Measurements from ENCODE around the gene PRR35.
A peak's percentile ranks its signal among the peaks of the same experiment; 100 is the strongest.

Gene PRR35

DNA sequence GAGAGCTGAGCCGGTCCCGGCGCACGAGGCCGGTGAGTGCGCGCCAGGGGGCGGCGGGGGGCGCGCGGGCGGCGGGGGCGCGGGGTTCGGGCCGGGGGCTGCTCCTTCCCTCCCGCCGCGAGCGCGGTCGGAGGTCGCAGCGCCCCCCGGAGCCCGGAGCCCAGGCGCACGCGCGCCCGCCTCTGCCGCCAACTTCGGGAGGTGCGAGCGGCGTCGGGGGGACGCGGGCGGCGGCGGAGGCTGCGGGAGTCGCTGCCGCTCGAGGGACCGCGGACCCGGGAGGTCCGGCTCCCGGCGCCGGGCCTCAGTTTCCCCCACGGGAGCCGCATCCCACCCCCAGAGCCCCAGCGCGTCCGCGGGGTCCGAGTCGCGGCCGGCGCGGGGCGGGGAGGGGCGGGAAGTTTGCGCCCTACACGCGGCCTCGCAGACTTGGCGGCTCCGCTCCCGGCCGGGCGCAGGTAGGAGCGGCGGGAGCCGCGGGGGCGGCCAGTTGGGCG is at the start of gene PRR35:
PRR35 (plus strand) TSS at position 191 of the 497 bp plus-strand sequence. CDS start 2,901 bp downstream, outside the sequence.
- no peak for DNase-seq

DNA sequence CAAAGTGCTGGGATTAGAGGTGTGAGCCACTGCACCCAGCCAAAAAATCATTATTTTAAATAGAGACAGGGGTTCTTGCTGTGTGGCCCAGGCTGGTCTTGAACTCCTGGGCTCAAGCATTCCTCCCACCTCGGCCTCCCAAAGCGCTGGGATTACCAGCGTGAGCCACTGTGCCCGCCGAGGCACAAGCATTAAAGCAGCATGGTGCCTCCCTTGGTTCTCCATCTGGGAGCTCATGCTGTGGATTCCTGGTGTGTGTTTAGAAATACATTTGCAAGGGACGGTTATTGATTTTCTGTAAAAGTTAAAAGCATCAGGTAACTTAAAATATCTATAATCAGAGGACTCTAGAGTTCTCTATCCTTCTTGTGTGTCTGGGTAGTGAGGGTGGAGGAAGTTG is 47.4 kb upstream of the PRR35 start:
- DNase-seq = no peak

DNA sequence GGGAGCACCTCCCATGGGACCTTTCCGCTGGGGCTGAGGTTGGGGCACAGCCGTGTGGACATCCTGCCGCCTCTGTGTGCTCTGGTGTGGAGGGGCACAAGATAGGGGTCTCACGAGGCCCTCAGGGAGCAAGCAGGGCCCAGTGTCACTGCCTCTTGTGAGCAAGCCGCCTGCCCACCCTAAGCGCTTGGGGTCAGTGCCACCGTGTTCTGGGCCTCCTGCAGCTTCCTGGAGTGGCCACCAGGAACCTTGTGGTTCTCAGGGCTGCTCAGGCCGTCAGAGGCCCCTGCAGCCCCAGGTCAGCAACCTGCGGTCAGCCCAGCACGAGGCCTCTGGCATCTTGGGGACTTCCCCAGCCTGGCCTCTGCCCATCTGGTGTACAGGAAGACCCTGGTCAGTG is 46.2 kb upstream of the PRR35 start:
- DNase-seq = no peak

DNA sequence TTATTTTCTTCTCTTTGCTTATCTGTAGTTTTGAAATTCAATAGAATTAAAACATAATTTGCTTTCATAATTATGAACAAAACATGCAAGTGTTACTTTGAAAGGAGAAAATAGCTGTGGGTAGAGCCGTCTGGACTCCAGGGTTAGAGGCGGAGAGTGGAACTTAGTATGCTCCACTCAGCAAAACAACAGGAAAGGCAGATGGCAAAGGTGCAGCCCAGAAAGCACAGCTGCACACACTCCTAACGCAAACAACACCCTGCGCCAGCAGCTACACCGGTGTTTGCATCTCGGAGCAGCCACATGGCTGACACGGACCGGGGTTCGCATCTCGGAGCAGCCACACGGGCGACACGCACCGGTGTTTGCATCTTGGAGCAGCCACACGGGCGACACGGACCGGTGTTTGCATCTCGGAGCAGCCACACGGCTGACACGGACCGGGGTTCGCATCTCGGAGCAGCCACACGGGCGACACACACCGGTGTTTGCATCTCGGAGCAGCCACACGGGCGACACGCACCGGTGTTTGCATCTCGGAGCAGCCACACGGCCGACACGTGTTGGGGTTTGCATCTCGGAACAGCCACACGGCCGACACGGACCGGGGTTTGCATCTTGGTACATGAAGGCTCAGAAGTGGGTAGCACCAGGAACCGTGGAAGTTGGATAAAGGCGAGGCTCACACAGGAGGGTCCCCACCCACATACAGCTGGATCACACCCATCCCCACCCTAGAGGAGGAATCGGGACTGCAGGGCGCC is 44.8 kb upstream of the PRR35 start:
- DNase-seq = no peak

DNA sequence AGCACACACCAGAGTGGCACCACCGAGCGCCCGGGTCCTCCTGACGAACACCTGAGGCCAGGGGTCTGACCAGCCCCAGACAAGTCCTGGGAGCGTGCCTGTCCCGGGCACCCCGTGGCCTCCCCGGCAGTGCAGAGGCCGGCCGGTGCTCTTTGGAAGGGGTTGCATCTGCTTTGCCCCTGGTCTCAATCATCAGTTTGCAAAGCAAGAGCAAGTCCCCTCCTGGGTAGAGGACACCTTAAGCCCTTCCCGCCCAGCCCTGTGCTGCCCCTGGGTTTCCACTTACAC is 44.3 kb upstream of the PRR35 start:
- no peak for DNase-seq

DNA sequence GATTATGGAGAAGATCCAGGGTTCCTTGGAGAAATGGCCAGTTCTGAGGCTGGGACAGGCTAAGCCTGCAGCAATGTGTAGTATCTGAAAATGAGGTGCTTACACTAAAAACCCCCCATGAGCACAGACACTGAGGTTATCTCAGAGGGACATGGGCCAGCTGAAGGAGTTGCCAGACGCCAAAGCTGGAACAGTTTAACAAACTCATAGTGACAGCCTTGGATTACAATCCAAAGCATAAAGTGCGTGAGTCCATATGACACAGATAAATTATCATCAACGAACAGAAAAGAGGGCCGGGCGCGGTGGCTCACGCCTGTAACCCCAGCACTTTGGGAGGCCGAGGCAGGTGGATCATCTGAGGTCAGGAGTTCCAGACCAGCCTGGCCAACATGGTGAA is 43.9 kb upstream of the PRR35 start:
- DNase-seq = no peak

DNA sequence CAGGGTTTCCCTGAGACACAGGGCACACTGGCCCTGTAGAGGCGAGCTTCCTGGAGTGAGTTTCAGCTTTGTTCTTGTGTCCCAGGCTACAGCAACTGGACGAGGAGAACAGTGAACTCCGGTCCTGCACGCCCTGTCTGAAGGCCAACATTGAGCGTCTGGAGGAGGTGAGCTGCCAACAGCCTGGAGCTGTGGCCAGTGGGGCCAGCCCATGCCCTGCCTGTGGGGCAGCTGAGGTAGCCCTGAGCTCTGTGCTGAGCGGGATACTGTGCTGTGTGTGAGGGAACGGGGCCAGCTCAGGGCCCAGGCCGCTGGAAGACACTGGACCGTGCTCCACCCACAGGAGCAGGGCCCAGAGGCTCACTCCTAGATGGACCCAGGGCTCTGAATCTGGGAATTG is 41.3 kb upstream of the PRR35 start:
- DNase-seq = no peak

DNA sequence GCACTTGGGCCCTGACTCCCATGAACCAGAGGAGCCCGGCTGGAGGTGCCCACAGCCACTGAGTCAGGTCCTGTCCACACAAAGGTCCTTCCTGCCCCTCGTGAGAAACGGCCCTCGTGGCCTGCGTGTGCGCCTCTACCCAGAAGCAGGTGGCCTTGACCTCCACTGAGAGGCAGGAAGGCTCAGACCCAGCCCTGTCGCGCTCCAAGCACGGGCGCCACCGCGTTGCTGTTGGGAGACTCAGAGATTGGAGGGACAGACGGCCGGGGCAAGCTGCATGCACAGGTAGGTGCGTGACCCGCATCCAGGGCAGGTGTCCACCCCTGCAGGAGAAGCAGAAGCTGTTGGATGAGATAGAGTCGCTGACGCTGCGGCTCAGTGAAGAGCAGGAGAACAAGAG is 40.8 kb upstream of the PRR35 start:
- DNase-seq = no peak

DNA sequence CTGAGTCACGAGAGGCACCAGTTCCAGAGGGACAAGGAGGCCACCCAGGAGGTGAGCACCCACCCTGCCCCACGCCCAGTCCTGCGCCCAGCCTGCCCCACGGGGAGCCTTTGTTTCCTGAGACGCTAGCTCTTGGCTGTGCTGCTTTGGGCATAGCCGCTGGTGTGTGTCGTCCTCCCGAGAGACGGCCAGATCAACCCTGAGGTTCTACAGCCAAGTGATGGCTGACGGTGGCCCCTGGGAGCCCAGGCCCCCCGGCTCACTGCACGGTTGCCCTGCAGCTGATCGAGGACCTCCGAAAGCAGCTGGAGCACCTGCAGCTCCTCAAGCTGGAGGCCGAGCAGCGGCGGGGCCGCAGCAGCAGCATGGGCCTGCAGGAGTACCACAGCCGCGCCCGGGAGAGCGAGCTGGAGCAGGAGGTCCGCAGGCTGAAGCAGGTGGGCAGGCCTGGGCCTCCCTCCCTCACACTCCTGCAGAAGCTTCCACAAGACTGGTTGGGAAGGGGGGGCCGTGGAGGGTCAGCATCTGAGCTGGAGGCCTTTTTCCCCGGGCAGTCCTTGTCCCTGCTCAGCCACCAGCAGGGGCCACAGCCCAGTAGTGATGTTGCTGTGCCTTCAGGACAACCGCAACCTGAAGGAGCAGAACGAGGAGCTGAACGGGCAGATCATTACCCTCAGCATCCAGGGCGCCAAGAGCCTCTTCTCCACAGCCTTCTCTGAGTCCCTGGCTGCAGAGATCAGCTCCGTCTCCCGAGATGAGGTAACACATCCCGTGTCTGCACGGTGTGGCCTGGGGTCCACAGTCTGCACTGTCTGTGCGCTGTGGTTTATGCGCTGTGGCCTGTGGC is 40.1 kb upstream of the PRR35 start:
- no peak for DNase-seq

DNA sequence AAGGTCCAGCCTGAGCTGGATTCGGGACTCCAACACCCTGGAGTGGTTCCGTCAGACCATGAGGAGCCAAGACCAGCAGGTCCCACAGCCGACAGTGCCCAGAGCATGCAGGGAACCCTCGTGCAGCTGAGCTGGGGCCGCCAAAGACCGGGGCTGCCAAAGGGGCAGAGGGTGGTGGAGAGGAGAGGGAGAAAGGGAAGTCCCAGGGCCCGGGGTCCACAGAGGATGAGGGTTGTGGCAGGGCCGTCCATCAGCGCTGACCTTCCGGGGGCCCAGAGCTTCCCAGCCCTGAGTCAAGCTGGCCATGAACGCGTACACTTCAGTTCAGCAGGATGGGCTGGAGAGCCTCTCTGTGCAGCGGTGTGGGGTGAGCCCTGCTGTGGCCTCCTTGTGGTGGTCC is 39.3 kb upstream of the PRR35 start:
- no peak for DNase-seq

DNA sequence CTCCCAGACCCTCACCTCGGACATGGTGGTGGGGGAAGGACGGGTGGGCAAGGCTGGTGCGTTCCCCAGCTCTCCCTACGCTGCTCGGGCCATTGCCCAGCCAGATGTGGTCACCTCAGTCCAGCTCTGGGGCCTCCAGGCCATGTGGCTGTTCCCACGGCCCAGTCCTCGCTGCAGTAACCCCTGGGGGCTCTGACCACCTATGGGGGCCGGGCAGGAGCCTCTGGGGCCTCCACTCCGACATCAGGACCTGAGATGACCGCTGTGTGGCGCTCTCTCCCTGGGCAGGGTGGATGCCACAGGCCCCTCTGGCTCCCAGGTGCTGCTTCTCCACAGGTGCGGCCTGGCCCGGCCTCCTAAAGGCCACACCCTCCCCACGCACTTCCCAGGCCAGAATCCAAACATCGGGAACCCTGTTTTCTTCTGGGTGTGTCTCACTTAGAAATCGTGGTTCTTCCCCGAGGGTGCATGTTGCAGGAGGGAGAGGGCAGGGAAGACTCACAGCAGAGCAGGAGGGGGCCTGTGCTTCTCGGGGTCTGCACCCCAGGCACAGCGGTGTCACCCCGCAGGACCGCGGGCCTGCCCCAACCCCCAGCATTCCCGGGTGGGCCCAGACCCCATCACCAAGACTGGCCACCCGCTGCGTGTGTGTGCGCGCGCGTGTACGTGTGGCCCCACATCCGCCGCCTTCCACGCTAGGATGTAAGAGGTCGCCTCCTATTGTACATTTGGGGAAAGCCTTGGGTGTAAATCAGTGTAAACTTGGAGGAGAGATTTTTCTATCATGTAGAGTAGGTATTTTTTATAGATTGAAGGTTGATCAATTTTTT is 38.6 kb upstream of the PRR35 start:
- no peak for DNase-seq

DNA sequence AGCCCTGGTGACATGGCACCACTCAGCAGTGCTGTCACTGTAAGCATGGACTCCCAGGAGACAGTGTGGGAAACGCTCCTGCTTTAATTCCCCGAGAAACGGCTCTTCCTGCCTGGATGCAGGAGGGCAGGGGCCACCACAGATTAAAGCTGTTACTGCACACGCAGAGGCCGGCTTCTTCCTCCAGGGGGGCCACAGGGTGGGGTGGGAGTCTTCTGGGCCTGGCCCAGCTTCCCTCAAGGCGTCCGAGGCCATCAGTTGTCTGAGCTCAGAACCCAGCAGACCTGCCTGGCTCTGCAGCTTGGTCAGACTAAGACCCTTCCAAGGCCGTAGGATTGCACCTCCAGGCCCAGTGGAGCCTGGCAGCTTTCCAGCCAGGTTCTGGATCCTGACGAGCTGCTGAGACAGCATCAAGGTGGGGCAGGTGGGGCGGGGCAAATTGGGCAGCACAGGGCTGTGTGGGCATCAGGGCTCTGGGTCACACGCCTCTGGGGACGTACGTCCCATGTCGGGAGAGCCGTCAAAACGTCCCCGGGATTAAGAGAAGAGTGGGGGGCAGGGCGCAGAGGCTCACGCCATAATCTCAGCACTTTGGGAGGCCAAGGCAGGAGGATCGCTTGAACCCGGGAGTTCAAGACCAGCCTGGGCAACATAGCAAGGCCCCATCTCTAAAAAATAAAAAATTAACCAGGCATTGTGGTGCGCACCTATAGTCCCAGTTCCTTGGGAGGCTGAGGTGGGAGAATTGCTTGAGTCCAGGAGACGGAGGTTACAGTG is 37.7 kb upstream of the PRR35 start:
- no peak for DNase-seq

DNA sequence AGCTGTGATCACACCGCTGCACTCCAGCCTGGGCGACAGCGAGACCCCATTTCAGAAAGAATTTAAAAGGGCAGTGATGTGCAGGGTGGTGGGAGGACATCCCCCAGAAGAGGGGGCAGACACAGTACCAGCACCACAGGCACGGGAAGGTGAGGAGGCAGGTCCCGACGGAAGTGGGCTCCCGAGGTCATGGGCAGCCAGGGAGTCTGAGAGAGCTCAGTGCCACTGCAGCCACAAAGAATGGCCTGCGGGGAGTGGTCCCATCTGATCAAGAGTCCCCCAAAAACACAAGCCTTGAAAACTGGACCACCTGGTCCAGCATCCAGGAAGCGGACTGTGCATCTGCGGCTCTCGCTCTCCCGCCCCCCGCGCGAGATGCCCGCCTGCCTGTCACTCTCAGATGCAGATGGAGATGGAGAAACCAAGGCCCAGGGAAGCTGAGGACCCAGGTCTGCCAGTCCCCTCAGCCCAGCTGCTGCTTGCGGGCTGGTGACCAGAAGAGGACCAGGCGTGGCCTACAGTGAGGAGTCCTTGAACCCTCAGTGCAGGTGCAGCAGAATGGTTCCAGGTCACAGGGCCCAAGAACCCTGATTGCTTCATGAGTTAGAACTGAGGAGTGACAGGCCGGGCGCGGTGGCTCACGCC is 37.0 kb upstream of the PRR35 start:
- DNase-seq = no peak

DNA sequence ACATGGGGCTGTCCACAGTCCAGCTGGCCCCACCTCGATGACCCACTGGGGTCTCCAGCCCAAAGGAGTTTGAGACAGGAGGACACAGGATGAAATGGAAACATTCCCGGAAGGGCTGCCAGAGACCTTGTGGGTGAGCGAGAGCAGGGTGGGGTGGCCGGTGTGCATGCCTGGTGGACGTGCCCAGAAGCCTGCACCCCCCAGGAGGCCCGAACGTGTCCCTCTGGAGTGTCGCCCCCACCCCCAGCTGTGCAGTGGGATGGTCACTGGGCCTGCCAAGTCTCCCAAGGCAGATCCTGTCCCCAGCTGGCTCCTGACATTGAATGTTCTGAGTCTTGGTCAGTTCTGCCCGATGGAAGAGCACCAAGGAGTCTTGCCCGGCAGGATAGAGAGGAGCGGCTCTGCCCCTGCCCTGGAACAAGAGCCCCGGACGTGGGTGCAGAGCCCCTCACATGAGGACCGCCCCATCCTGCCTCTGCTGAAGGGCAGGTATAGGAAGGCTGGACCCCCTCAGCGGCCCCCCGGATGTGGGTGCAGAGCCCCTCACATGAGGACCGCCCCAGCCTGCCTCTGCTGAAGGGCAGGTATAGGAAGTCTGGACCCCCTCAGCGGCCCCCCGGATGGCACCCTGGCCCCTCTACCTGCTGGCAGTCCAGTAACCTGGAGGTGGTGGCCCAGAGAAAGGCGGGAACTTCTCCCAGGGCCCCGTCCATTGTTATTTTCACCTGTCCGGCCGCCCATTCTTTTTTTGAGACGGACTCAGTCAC is 35.7 kb upstream of the PRR35 start:
- no peak for DNase-seq

DNA sequence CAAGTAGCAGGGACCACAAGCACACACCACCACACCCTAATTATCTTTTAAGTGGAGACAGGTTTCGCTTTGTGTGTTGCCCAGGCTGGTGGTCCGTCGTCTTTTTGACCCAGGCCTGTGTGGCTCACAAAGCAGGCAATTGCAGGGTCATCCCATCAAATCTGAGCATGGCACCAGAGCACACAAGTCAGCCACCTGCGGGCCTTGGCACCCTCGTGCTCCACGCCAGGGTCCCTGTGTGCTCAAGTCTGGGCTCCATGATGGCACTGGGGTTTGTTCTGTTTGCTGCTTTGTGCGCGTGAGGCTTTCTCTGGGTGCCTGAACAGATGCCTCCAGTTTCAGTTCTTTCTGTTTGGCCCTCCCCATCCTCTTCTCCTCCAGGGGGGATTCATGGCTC is 35.1 kb upstream of the PRR35 start:
- DNase-seq = no peak

DNA sequence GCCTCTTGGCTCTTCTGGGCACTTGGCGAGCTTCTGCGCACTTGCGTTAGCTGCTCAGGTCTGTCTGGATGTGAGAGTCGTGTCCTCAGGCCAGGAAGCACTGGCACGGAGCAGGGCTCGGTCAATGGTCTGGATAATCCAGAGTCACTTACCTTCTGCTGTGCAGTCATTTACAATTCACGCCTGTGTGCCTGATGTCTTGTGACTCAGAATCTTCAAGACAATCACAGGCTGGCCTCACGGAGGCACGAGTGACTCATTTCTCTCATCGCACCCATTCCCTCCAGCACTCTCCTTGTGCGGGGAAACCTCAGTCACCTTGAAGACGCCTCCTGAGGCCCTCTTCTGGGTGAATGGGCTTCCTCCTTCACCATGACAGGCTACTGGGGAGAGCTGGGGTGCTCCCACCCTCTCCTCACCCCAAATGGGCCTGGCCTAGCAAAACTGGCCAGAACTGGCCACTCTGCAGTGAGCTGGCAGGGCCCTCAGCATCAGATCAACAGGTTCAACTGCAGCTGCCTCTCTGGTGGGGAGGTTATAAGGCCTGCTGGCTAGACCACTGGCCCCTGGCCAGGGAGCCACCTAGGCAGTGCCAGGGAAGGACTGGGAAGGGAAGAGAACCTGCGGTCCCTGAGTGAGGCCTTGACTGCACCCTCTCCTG is 34.5 kb upstream of the PRR35 start:
- peak; percentile 3 for DNase-seq

DNA sequence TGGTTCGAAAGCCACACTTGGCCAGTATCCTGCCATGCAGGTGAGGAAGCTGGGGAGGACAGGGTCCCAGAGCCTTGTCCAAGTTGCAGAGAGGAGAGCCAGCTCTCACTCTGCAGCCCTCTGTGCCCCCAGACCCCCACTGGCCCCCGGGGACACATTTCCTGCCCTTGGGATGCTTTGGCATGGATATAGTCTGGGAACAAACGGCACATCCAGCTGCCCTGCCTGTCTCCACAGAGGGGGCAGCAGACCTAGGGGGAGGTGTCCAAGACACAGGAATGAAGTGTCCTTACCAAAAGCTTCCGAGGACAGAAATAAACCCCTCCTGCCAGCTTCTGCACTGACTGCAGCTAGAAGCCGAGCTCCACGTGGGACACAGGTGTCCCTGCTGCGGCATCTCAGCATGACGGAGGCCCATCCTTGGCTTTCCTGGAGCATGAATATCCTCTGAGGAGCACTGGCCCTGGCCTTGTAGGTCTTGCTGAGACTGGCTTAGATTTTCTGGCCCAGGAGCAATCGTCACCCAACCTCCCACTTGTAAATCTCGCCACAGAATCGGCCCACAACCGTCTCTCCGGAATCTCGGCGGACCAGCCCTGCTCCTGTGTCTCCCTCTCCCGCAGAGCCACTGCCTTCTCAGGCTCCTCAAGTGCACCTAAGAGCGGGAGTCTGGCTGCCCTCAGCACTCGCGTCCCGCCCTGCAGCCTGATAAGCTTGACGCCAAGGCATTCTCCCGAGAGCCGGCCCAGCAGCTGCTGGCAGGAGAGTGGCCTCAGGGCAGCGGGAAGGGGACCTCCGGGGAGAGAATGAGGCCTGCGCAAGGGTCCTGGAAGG is 33.8 kb upstream of the PRR35 start:
- peak; percentile 36 for DNase-seq

DNA sequence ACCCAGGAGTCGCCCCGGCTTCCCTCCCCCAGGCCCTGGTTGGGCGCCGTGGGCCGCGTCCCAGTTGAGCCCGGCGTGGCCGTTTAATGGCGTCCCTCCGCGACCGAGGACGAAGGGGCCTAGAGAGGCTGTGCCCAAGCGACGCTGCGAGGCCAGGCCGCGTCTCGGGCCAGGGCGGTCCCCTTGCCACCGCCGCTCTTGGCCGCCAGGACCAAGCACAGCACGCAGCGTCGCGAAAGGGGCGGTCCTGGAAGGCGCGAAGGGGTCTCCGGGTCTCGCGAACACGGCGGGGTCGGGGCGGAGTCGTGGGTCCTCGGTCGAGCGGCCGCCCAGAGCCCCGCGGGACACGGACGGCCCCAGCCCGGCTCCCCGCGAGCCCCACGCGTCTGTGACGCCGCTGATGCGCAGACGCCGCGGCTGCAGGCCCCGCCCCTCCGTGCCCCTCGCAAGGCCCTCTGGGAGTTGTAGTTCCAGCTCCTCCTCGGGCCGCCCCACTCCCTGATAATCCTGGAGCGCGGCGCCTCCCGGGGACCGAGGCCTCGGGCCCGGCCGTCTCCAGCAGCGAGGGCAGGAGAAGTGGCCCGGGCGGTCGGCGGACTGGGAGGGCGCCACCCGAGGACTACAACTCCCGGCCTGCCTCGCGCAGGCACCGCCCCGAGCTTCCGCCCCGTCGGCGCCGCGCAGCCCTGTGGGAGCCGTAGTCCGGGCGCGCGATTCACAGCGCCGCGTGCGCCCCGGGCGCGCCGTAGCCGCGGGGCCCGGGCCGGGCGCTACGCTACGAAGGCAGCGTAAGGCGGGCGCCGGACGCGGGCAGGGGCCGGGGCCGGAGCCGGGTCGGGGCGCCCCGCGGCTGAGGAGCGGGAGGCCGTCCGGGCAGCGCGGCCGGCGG is 32.9 kb upstream of the PRR35 start, which contains the start of gene CAPN15:
CAPN15 (plus strand) TSS at position 698 of the 889 bp plus-strand sequence. CDS start 19,127 bp downstream, outside the sequence.
- DNase-seq = peak; percentile 77

Measured in DMS79 treated with DMSO at 0.1 percent for 48 hours (cell line).